ENCODE measurements around the gene IRAK1. TPM values are rescaled to one million over a fixed set of nuclear protein-coding genes. Genes with fewer than 3 reads are reported as not detected.

The IRAK1 gene
- total RNA-seq, 1 experiment from 2014 or later: 92.3 TPM

DNA sequence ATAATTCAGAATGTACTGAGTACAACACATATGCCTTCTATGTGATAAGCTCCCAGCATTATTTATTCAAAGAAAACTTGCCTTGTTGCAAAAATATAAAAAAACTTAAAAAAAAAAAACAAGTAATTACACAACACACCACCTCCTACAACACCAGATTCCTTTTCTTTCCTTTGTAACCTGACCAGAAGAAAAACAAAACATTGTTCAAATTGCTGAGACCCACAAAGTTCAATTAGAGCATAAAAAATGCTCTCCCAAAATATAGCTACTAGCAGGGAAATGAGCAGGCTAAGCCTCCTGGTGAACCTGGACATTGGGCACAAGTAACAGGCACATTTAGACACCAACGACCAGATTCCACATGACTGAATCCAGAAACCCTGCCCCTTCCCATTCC, 39.5 kb upstream of the IRAK1 start:
- Histone ChIP-seq H3K79me2 (ENCODE audit: insufficient read depth, low read length) (peaks cover 47% of the 10 kb centered on the region; the same call in 1 of the 2 replicates), H3K9me2 (ENCODE audit: insufficient read depth) (no peaks in the 10 kb centered on the region), H3K27ac (ENCODE audit: low read depth, low read length) (no peak overlapping the region), H3K27me3 (ENCODE audit: insufficient read depth, low read length) (no peaks in the 10 kb centered on the region), H4K20me1 (ENCODE audit: insufficient read depth) (0 out of 2 replicates have a peak, but pooled peaks cover 3% of the 10 kb centered on the region), H3K4me1 (ENCODE audit: control insufficient read depth in 1 of 2, insufficient read depth in 2 of 2, low read length in 2 of 2) (peaks cover 0 to 13% of the 10 kb centered on the region in 2 experiments; a peak in 1 of 4 replicates), H3K9me3 (ENCODE audit: control insufficient read depth in 1 of 2, insufficient read depth in 1 of 2, low read depth in 1 of 2, low read length in 2 of 2) (no peaks in the 10 kb centered on the region), H2AFZ (ENCODE audit: low read depth, low read length, poor library complexity, severe bottlenecking) (no peak overlapping the region), H3K4me2 (ENCODE audit: low read length) (no peak overlapping the region), H3K36me3 (ENCODE audit: control insufficient read depth in 1 of 2, insufficient read depth in 2 of 2, low read length in 2 of 2) (no peaks in the 10 kb centered on the region), H3K4me3 (replicated peaks in 1 of 2; ENCODE audit: low read depth in 1 of 2, low read length in 2 of 2) (no peak overlapping the region), H3K9ac (ENCODE audit: low read length) (no peak overlapping the region)
- DNase-seq (ENCODE audit: low read depth, low spot score) (no peak), ATAC-seq (no peak)
- ChIA-PET CTCF (no interaction called here), RAD21 (ENCODE audit: low non-redundant PET in 1 of 2, low total read pairs in 2 of 2, uncharacterized antibody in 2 of 2, unreplicated experiment in 2 of 2) (no interaction called here), POLR2A (no interaction called here)
- intact Hi-C loops (cut with micrococcal nuclease): no loop called here
- TF ChIP-seq ATF3 (IDR thresholded peaks at IDR 0.05) (no peak), SIN3A (IDR thresholded peaks at IDR 0.05; ENCODE audit: low read depth) (no peak), REST (IDR thresholded peaks at IDR 0.05; ENCODE audit: low read depth) (no peak), FOSL1 (IDR thresholded peaks at IDR 0.05; ENCODE audit: low read depth) (no peak), JUND (IDR thresholded peaks at IDR 0.05) (no peak), TCF7L2 (IDR thresholded peaks at IDR 0.05; ENCODE audit: borderline replicate concordance, extremely low read depth, insufficient read depth, insufficient read length) (no peak), ZFX (IDR thresholded peaks at IDR 0.05) (no peak), MAX (IDR thresholded peaks at IDR 0.05) (no peak), EGR1 (IDR thresholded peaks at IDR 0.05; ENCODE audit: low read depth) (no peak), CTCF (IDR thresholded peaks at IDR 0.05 in 2 of 3, conservative IDR thresholded peaks at IDR 0.05 in 1 of 3; ENCODE audit: borderline replicate concordance in 1 of 3, insufficient read depth in 1 of 3, low read depth in 2 of 3, low read length in 2 of 3) (no peak), EZH2 (IDR thresholded peaks at IDR 0.05) (no peak), YY1 (IDR thresholded peaks at IDR 0.05; ENCODE audit: extremely low read depth, insufficient replicate concordance, low read depth, low read length) (no peak), EZH2phosphoT487 (IDR thresholded peaks at IDR 0.05; ENCODE audit: borderline replicate concordance) (no peak), SP1 (IDR thresholded peaks at IDR 0.05; ENCODE audit: low read depth) (no peak), POLR2AphosphoS5 (IDR thresholded peaks at IDR 0.05; ENCODE audit: low read depth, low read length) (no peak)
- no TSS peak for BruUV-seq (replicated peaks)
